IPS-18c (cell line): Measurements from ENCODE around the gene UBTD1.

Experiments
- H3K4me3 ChIP-seq: 2 replicates; pipeline ENCODE4 v1.7.0; 2013; ENCODE audit warnings: low read depth, mild to moderate bottlenecking, low read length, moderate library complexity; ENCODE audit not compliant: insufficient read depth
- H3K9me3 ChIP-seq: one replicate; pipeline ENCODE4 v1.6.1; 2013; ENCODE audit warnings: mild to moderate bottlenecking, low read length, moderate library complexity; ENCODE audit not compliant: control insufficient read depth, insufficient read depth

UBTD1 gene

GRCh38 chr10:97583476-97583875, 84.8 kb downstream of the UBTD1 start:
- H3K9me3 ChIP-seq = no peaks in the 10 kb centered on the region
- no peak overlapping the region for H3K4me3 ChIP-seq

GRCh38 chr10:97584060-97584797, 85.5 kb downstream of the UBTD1 start, which contains the start of gene HOGA1:
Gene HOGA1, plus strand, starts transcription at chr10:97584389. Its CDS starts 315 bp downstream, at chr10:97584704.
- Histone ChIP-seq H3K9me3 (no peaks in the 10 kb centered on the region), H3K4me3 (no peak within 1 kb of the TSS)

GRCh38 chr10:97584798-97585438, 86.2 kb downstream of the UBTD1 start:
- Histone ChIP-seq H3K4me3 (no peak overlapping the region), H3K9me3 (no peaks in the 10 kb centered on the region)

GRCh38 chr10:97585439-97585811, 86.7 kb downstream of the UBTD1 start:
- Histone ChIP-seq H3K9me3 (no peaks in the 10 kb centered on the region), H3K4me3 (no peak overlapping the region)

GRCh38 chr10:97587183-97587582, 88.5 kb downstream of the UBTD1 start:
- Histone ChIP-seq H3K9me3 (no peaks in the 10 kb centered on the region), H3K4me3 (no peak overlapping the region)

GRCh38 chr10:97589479-97589878, 90.8 kb downstream of the UBTD1 start, which contains the start of gene C10orf62:
Gene C10orf62, plus strand, starts transcription at chr10:97589721. Its CDS starts 177 bp downstream, at chr10:97589898.
- Histone ChIP-seq H3K9me3 (no peaks in the 10 kb centered on the region), H3K4me3 (no peak within 1 kb of the TSS)

- no peak overlapping the region for H3K4me3 ChIP-seq
- H3K9me3 ChIP-seq = no peaks in the 10 kb centered on the region
Observed at GRCh38 chr10:97590082-97590747, 91.5 kb downstream of the UBTD1 start.

- H3K4me3 ChIP-seq = no peak overlapping the region
- H3K9me3 ChIP-seq = no peaks in the 10 kb centered on the region
Observed at GRCh38 chr10:97590748-97591495, 92.2 kb downstream of the UBTD1 start.

- H3K9me3 ChIP-seq = no peaks in the 10 kb centered on the region
- H3K4me3 ChIP-seq = no peak overlapping the region
Observed at GRCh38 chr10:97593421-97593820, 94.7 kb downstream of the UBTD1 start.

GRCh38 chr10:97596101-97597082, 97.7 kb downstream of the UBTD1 start:
- Histone ChIP-seq H3K9me3 (no peaks in the 10 kb centered on the region), H3K4me3 (no peak overlapping the region)

- Histone ChIP-seq H3K4me3 (no peak overlapping the region), H3K9me3 (no peaks in the 10 kb centered on the region)
Observed at GRCh38 chr10:97597778-97598177, 99.1 kb downstream of the UBTD1 start.

GRCh38 chr10:97598407-97599271, 99.9 kb downstream of the UBTD1 start:
- Histone ChIP-seq H3K9me3 (no peaks in the 10 kb centered on the region), H3K4me3 (no peak overlapping the region)

GRCh38 chr10:97599272-97599619, 100.5 kb downstream of the UBTD1 start:
- Histone ChIP-seq H3K9me3 (no peaks in the 10 kb centered on the region), H3K4me3 (no peak overlapping the region)

- H3K9me3 ChIP-seq = no peaks in the 10 kb centered on the region
- no peak overlapping the region for H3K4me3 ChIP-seq
Observed at GRCh38 chr10:97600616-97601015, 101.9 kb downstream of the UBTD1 start.

GRCh38 chr10:97601268-97602215, 102.8 kb downstream of the UBTD1 start:
- Histone ChIP-seq H3K9me3 (no peaks in the 10 kb centered on the region), H3K4me3 (no peak overlapping the region)
